ENCODE data around the gene C9orf50. TPM values are rescaled to one million over a fixed set of nuclear protein-coding genes. Genes with fewer than 3 reads are reported as not detected.
"Not testable (repeated sequence)": the region's sequence is repeated elsewhere in the genome, so short reads cannot be mapped to it uniquely, and the experiment has no call there.

Gene C9orf50
- total RNA-seq, 1 experiment from 2014 or later: not detected

GRCh38 chr9:129665814-129666520, 45.1 kb upstream of the C9orf50 start:
- ChIA-PET POLR2A (no interaction called here), CTCF (interaction anchor here (0.7 kb wide), 1 partner anchor 124 kb away, joined by 3 read pairs; no protein-coding TSS in a partner anchor)
- Histone ChIP-seq H3K27me3 (replicated peaks; ENCODE audit: control insufficient read depth, insufficient read depth, low read length) (no peaks in the 10 kb centered on the region; the same call in 1 of the 2 replicates), H3K9me3 (no peaks in the 10 kb centered on the region), H3K4me3 (ENCODE audit: low read depth, low read length) (peak overlapping the region; percentile 34), H3K4me1 (no peaks in the 10 kb centered on the region), H3K36me3 (ENCODE audit: control insufficient read depth, insufficient read depth, low read length) (no peaks in the 10 kb centered on the region)
- DNase-seq: no peak
- Mint-ChIP-seq H3K27ac (ENCODE audit: unreplicated experiment) (no peak overlapping the region), H3K36me3 (ENCODE audit: insufficient read depth, unreplicated experiment) (no peaks in the 10 kb centered on the region), H3K27me3 (ENCODE audit: insufficient read depth, unreplicated experiment) (peaks cover 10% of the 10 kb centered on the region), H3K4me3 (ENCODE audit: unreplicated experiment) (peak overlapping the region; percentile 66), H3K9me3 (ENCODE audit: unreplicated experiment) (no peaks in the 10 kb centered on the region), H3K4me1 (ENCODE audit: low read depth, unreplicated experiment) (no peaks in the 10 kb centered on the region)
- BruUV-seq (replicated peaks): no TSS peak
- intact Hi-C loops (cut with micrococcal nuclease; ENCODE audit: unreplicated experiment): no loop called here
- TF ChIP-seq, protein P1, sequence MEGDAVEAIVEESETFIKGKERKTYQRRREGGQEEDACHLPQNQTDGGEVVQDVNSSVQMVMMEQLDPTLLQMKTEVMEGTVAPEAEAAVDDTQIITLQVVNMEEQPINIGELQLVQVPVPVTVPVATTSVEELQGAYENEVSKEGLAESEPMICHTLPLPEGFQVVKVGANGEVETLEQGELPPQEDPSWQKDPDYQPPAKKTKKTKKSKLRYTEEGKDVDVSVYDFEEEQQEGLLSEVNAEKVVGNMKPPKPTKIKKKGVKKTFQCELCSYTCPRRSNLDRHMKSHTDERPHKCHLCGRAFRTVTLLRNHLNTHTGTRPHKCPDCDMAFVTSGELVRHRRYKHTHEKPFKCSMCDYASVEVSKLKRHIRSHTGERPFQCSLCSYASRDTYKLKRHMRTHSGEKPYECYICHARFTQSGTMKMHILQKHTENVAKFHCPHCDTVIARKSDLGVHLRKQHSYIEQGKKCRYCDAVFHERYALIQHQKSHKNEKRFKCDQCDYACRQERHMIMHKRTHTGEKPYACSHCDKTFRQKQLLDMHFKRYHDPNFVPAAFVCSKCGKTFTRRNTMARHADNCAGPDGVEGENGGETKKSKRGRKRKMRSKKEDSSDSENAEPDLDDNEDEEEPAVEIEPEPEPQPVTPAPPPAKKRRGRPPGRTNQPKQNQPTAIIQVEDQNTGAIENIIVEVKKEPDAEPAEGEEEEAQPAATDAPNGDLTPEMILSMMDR (IDR thresholded peaks at IDR 0.05; ENCODE audit: insufficient read depth in 1 of 2, low read depth in 1 of 2, low read length in 1 of 2, severe bottlenecking in 1 of 2, unreplicated experiment in 1 of 2): no peak

- intact Hi-C loops (cut with micrococcal nuclease; ENCODE audit: unreplicated experiment): no loop called here
- Histone ChIP-seq H3K9me3 (no peaks in the 10 kb centered on the region), H3K36me3 (ENCODE audit: control insufficient read depth, insufficient read depth, low read length) (no peaks in the 10 kb centered on the region), H3K4me1 (no peaks in the 10 kb centered on the region), H3K27me3 (replicated peaks; ENCODE audit: control insufficient read depth, insufficient read depth, low read length) (no peaks in the 10 kb centered on the region; the same call in 1 of the 2 replicates), H3K4me3 (ENCODE audit: low read depth, low read length) (peak within 1 kb of the TSS; percentile 34)
- peak in 1 of 2 experiments; percentile 35 for DNase-seq
- no peaks in the 10 kb centered on the region for H3K9me3 Mint-ChIP-seq (ENCODE audit: unreplicated experiment)
- BruUV-seq (replicated peaks): no TSS peak
- H3K27me3 Mint-ChIP-seq (ENCODE audit: insufficient read depth, unreplicated experiment): peaks cover 10% of the 10 kb centered on the region
- TF ChIP-seq, protein P1 (IDR thresholded peaks at IDR 0.05; ENCODE audit: insufficient read depth in 1 of 2, low read depth in 1 of 2, low read length in 1 of 2, severe bottlenecking in 1 of 2, unreplicated experiment in 1 of 2): no peak
- ChIA-PET POLR2A (no interaction called here), CTCF (interaction anchor here (0.7 kb wide), 1 partner anchor 125 kb away, joined by 3 read pairs; no protein-coding TSS in a partner anchor)
- peak within 1 kb of the TSS; percentile 66 for H3K4me3 Mint-ChIP-seq (ENCODE audit: unreplicated experiment)
- H3K4me1 Mint-ChIP-seq (ENCODE audit: low read depth, unreplicated experiment): no peaks in the 10 kb centered on the region
- H3K27ac Mint-ChIP-seq (ENCODE audit: unreplicated experiment): no peak within 1 kb of the TSS
- H3K36me3 Mint-ChIP-seq (ENCODE audit: insufficient read depth, unreplicated experiment): no peaks in the 10 kb centered on the region
Measured at GRCh38 chr9:129665389-129665775, 44.5 kb upstream of the C9orf50 start, which contains the start of gene PRRX2. TSS of gene PRRX2 (plus strand) at chr9:129665647. CDS start at chr9:129665868, 221 bp downstream.

- CTCF ChIA-PET: no interaction called here
- POLR2A ChIA-PET: no interaction called here
- Histone ChIP-seq H3K4me3 (ENCODE audit: low read depth, low read length) (peak overlapping the region; percentile 34), H3K4me1 (no peaks in the 10 kb centered on the region), H3K27me3 (replicated peaks; ENCODE audit: control insufficient read depth, insufficient read depth, low read length) (no peaks in the 10 kb centered on the region; the same call in 1 of the 2 replicates), H3K36me3 (ENCODE audit: control insufficient read depth, insufficient read depth, low read length) (no peaks in the 10 kb centered on the region), H3K9me3 (no peaks in the 10 kb centered on the region)
- TF ChIP-seq, protein P1 (IDR thresholded peaks at IDR 0.05; ENCODE audit: insufficient read depth in 1 of 2, low read depth in 1 of 2, low read length in 1 of 2, severe bottlenecking in 1 of 2, unreplicated experiment in 1 of 2): no peak
- Mint-ChIP-seq H3K4me3 (ENCODE audit: unreplicated experiment) (peak overlapping the region; percentile 66), H3K9me3 (ENCODE audit: unreplicated experiment) (no peaks in the 10 kb centered on the region), H3K27me3 (ENCODE audit: insufficient read depth, unreplicated experiment) (peaks cover 10% of the 10 kb centered on the region), H3K27ac (ENCODE audit: unreplicated experiment) (no peak overlapping the region), H3K4me1 (ENCODE audit: low read depth, unreplicated experiment) (no peaks in the 10 kb centered on the region), H3K36me3 (ENCODE audit: insufficient read depth, unreplicated experiment) (no peaks in the 10 kb centered on the region)
- no peak for DNase-seq
- BruUV-seq (replicated peaks): no TSS peak
- intact Hi-C loops (cut with micrococcal nuclease; ENCODE audit: unreplicated experiment): no loop called here
Measured at GRCh38 chr9:129664746-129665388, 44.0 kb upstream of the C9orf50 start.

DNA sequence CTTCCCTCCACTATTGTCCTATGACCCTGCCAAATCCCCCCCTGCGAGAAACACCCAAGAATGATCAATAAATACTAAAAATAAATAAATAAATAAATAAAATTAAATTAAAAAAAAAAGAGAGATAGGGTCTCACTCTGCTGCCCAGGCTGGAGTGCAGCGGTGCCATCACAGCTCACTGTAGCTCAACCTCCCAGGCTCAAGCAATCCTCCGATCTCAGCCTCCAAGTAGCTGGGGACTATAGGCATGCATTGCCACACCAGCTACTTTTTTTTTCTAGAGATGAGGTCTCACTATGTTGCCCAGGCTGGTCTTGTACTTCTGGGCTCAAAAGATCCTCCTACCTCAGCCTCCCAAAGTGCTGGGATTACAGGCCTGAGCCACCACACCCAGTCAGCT, 41.3 kb upstream of the C9orf50 start:
- H3K9me3 Mint-ChIP-seq (ENCODE audit: unreplicated experiment); H3K4me1 Mint-ChIP-seq (ENCODE audit: low read depth, unreplicated experiment); H3K4me3 ChIP-seq (ENCODE audit: low read depth, low read length); CTCF ChIA-PET; POLR2A ChIA-PET; H3K27me3 Mint-ChIP-seq (ENCODE audit: insufficient read depth, unreplicated experiment); H3K36me3 Mint-ChIP-seq (ENCODE audit: insufficient read depth, unreplicated experiment); DNase-seq; H3K4me3 Mint-ChIP-seq (ENCODE audit: unreplicated experiment); H3K36me3 ChIP-seq (ENCODE audit: control insufficient read depth, insufficient read depth, low read length); intact Hi-C loops (cut with micrococcal nuclease; ENCODE audit: unreplicated experiment); H3K27me3 ChIP-seq (replicated peaks; ENCODE audit: control insufficient read depth, insufficient read depth, low read length); H3K9me3 ChIP-seq; H3K27ac Mint-ChIP-seq (ENCODE audit: unreplicated experiment); H3K4me1 ChIP-seq; BruUV-seq (replicated peaks): not testable (repeated sequence)
